HEK293T (cell line): ENCODE data around the gene AGBL1.

Source experiments
- CTCF ChIA-PET: fragments of 350-600 bp; formaldehyde crosslinking; extraction: SDS; loops from one replicate; lab custom pipeline; 2021; ENCODE audit warnings: antibody characterized with exemption, inconsistent platforms; lab: Yijun Ruan, JAX
- POLR2A ChIA-PET: fragments of 350-600 bp; formaldehyde crosslinking; extraction: SDS; loops from one replicate; lab custom pipeline; 2020; ENCODE audit warnings: antibody characterized with exemption, inconsistent platforms; lab: Yijun Ruan, JAX
- DNase-seq: peaks from one replicate; pipeline ENCODE4 v3.0.0; 2012; ENCODE audit warnings: mixed read lengths; ENCODE audit errors: extremely low spot score
- ARNT ChIP-seq: fragments of 450-650 bp; IDR thresholded peaks from 2 replicates; pipeline ENCODE4 v1.6.1; 2017; ENCODE audit warnings: mild to moderate bottlenecking
- BHLHE40 ChIP-seq: fragments of 450-650 bp; IDR thresholded peaks from 2 replicates; pipeline ENCODE4 v1.6.1; 2016; ENCODE audit warnings: mild to moderate bottlenecking, moderate library complexity, borderline replicate concordance
- CTBP1 ChIP-seq: fragments of 450-650 bp; IDR thresholded peaks from 2 replicates; pipeline ENCODE4 v1.6.1; 2016; ENCODE audit warnings: borderline replicate concordance
- ELF4 ChIP-seq: fragments of 450-650 bp; IDR thresholded peaks from 2 replicates; pipeline ENCODE4 v1.6.1; 2017; ENCODE audit warnings: antibody characterized with exemption
- FOXA1 ChIP-seq: fragments of 450-650 bp; IDR thresholded peaks from 2 replicates; pipeline ENCODE4 v1.6.1; 2016; ENCODE audit warnings: mild to moderate bottlenecking
- FOXK2 ChIP-seq: fragments of 450-650 bp; IDR thresholded peaks from 2 replicates; pipeline ENCODE4 v1.6.1; 2016; ENCODE audit warnings: mild to moderate bottlenecking
- FOXM1 ChIP-seq: fragments of 450-650 bp; IDR thresholded peaks from 2 replicates; pipeline ENCODE4 v1.6.1; 2017; ENCODE audit warnings: mild to moderate bottlenecking, borderline replicate concordance
- HDGF ChIP-seq: fragments of 450-650 bp; IDR thresholded peaks from 2 replicates; pipeline ENCODE4 v1.6.1; 2017; ENCODE audit warnings: antibody characterized with exemption, borderline replicate concordance
- L3MBTL2 ChIP-seq: fragments of 450-650 bp; conservative IDR thresholded peaks from 2 replicates; pipeline ENCODE4 v1.6.1; 2016; ENCODE audit warnings: mild to moderate bottlenecking
- LEF1 ChIP-seq: fragments of 450-650 bp; IDR thresholded peaks from 2 replicates; pipeline ENCODE4 v1.6.1; 2017; ENCODE audit warnings: mild to moderate bottlenecking, borderline replicate concordance
- NFRKB ChIP-seq: fragments of 450-650 bp; IDR thresholded peaks from 2 replicates; pipeline ENCODE4 v1.6.1; 2016; ENCODE audit warnings: mild to moderate bottlenecking, moderate library complexity
- PKNOX1 ChIP-seq: fragments of 450-650 bp; IDR thresholded peaks from 2 replicates; pipeline ENCODE4 v1.6.1; 2016
- SP1 ChIP-seq: fragments of 450-650 bp; IDR thresholded peaks from 2 replicates; pipeline ENCODE4 v1.6.1; 2017
- SUZ12 ChIP-seq: fragments of 450-650 bp; IDR thresholded peaks from 2 replicates; pipeline ENCODE4 v1.6.1; 2016; ENCODE audit warnings: mild to moderate bottlenecking
- TARDBP ChIP-seq: fragments of 450-650 bp; IDR thresholded peaks from 2 replicates; pipeline ENCODE4 v1.6.1; 2016
- ZNF384 ChIP-seq: fragments of 450-650 bp; IDR thresholded peaks from 2 replicates; pipeline ENCODE4 v1.6.1; 2016

AGBL1 gene

GRCh38 chr15:86201313-86202008 is 121.8 kb downstream of the AGBL1 start:
- TF ChIP-seq PKNOX1: no peak
- TF ChIP-seq ARNT: no peak
- TF ChIP-seq ELF4: no peak
- no peak for TF ChIP-seq FOXM1
- TF ChIP-seq SUZ12: no peak
- TF ChIP-seq NFRKB: no peak
- no peak for TF ChIP-seq TARDBP
- no peak for TF ChIP-seq ZNF384
- no peak for TF ChIP-seq FOXK2
- no peak for TF ChIP-seq FOXA1
- TF ChIP-seq L3MBTL2: no peak
- no peak for TF ChIP-seq LEF1
- no peak for TF ChIP-seq HDGF
- no peak for TF ChIP-seq SP1
- TF ChIP-seq BHLHE40: no peak
- TF ChIP-seq CTBP1: no peak
- CTCF ChIA-PET: no interaction called here

GRCh38 chr15:86203462-86203861 is 123.8 kb downstream of the AGBL1 start:
- POLR2A ChIA-PET: no interaction called here
- CTCF ChIA-PET: no interaction called here
- no peak for TF ChIP-seq FOXM1
- no peak for TF ChIP-seq ZNF384
- no peak for TF ChIP-seq ARNT
- TF ChIP-seq L3MBTL2: no peak
- TF ChIP-seq FOXK2: no peak
- DNase-seq: no peak

More at GRCh38 chr15:86201313-86202008, 121.8 kb downstream of the AGBL1 start:
- no peak for DNase-seq
- POLR2A ChIA-PET: interaction anchor here (0.8 kb wide), 1 partner anchor 112 kb away, joined by 3 read pairs; no protein-coding TSS in a partner anchor

- DNase-seq: no peak
- CTCF ChIA-PET: no interaction called here
- TF ChIP-seq BHLHE40: no peak
- TF ChIP-seq FOXK2: no peak
- TF ChIP-seq ELF4: no peak
- TF ChIP-seq FOXM1: no peak
- TF ChIP-seq CTBP1: no peak
- TF ChIP-seq TARDBP: no peak
- no peak for TF ChIP-seq PKNOX1
- TF ChIP-seq SP1: no peak
- TF ChIP-seq SUZ12: no peak
- TF ChIP-seq ZNF384: no peak
- no peak for TF ChIP-seq L3MBTL2
- no peak for TF ChIP-seq ARNT
- no peak for TF ChIP-seq NFRKB
- no peak for TF ChIP-seq HDGF
- TF ChIP-seq LEF1: no peak
- TF ChIP-seq FOXA1: no peak
- POLR2A ChIA-PET: no interaction called here
These were observed 125.4 kb downstream of the AGBL1 start for GRCh38 chr15:86205096-86205495.

- POLR2A ChIA-PET: no interaction called here
- CTCF ChIA-PET: no interaction called here
- no peak for DNase-seq
- TF ChIP-seq HDGF (no peak), LEF1 (no peak), FOXK2 (no peak), FOXM1 (no peak), FOXA1 (no peak), BHLHE40 (no peak), SP1 (no peak), TARDBP (no peak), ZNF384 (no peak), ARNT (no peak), ELF4 (no peak), PKNOX1 (no peak), CTBP1 (no peak), L3MBTL2 (no peak), SUZ12 (no peak), NFRKB (no peak)
These were observed 133.7 kb downstream of the AGBL1 start for GRCh38 chr15:86213420-86213819.

DNA sequence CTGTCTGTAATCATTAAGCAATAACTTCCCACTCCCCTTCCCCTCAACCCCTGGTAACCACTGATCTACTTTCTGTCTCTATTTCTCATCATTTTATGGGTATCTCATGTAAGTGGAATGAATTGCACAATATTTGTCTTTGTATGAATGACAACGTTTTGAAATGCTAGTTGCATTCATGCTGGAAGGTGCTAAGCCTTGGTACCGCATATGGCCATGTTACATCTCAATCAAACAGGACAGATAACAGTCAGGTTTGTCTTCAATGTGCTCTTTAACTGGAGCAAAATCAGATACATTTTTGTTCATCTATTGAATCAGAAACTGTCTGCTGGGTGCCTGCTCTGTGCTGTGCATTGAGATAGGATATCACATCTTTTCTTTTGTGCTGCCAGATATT is 134.2 kb downstream of the AGBL1 start:
- CTCF ChIA-PET: no interaction called here
- POLR2A ChIA-PET: no interaction called here
- no peak for TF ChIP-seq ARNT
- DNase-seq: no peak

GRCh38 chr15:86221119-86221518 is 141.4 kb downstream of the AGBL1 start:
- ChIA-PET CTCF (no interaction called here), POLR2A (no interaction called here)
- no peak for TF ChIP-seq FOXA1
- TF ChIP-seq FOXM1: no peak
- TF ChIP-seq HDGF: no peak
- TF ChIP-seq TARDBP: no peak
- no peak for TF ChIP-seq SP1
- TF ChIP-seq BHLHE40: no peak
- TF ChIP-seq SUZ12: no peak
- TF ChIP-seq ARNT: no peak
- no peak for TF ChIP-seq NFRKB
- no peak for TF ChIP-seq ELF4
- TF ChIP-seq PKNOX1: no peak
- no peak for TF ChIP-seq LEF1
- TF ChIP-seq CTBP1: no peak
- no peak for TF ChIP-seq FOXK2
- DNase-seq: no peak
